Endothelial cell of umbilical vein (primary cell): Measurements from ENCODE around the gene ADAMTS17. TPM values are rescaled to one million over a fixed set of nuclear protein-coding genes. Genes with fewer than 3 reads are reported as not detected.

Source experiments
- BruUV-seq: library from RNA; stranded (reverse); fragments of 400-500 nt; replicated peaks from 2 replicates; lab custom pipeline; 2021; lab: Mats Ljungman, UMichigan
- CTCF ChIA-PET: fragments of 300-600, 350-600 bp; sonication (Branson Sonifier 250); formaldehyde crosslinking; loops from one replicate; lab custom pipeline; 2021; ENCODE audit warnings: antibody characterized with exemption, inconsistent platforms; lab: Charles Lee
- POLR2A ChIA-PET: fragments of 300-600, 350-600 bp; sonication (Branson Sonifier 250); formaldehyde crosslinking; loops from one replicate; lab custom pipeline; 2021; ENCODE audit warnings: antibody characterized with exemption, inconsistent platforms; lab: Charles Lee
- DNase-seq: peaks from one replicate; pipeline ENCODE4 v3.0.0-alpha.2; 2011; ENCODE audit warnings: low read depth, low spot score
- FAIRE-seq: peaks from 2 replicates; lab custom pipeline; 2011; peaks lifted over from hg19 to GRCh38; lab: Jason Lieb, UNC
- H2AFZ ChIP-seq: 2 replicates; pipeline ENCODE4 v1.6.0; 2012; ENCODE audit warnings: low read depth, low read length, control low read depth, inconsistent platforms
- H3K27ac ChIP-seq: 2 replicates; pipeline ENCODE4 v1.5.1; 2011; ENCODE audit warnings: low read depth, mild to moderate bottlenecking, control low read depth, low read length, moderate library complexity; ENCODE audit not compliant: insufficient read depth
- H3K27me3 ChIP-seq, 2 experiments: 2 replicates each; pipeline versions ENCODE4 v1.6.0 to v1.6.1; 2011; ENCODE audit warnings: low read length in 2 of 2, mixed read lengths in 1 of 2; ENCODE audit not compliant: control insufficient read depth in 2 of 2, insufficient read depth in 2 of 2
- H3K36me3 ChIP-seq, 2 experiments: 2 replicates in 1 of 2; 3 replicates in 1 of 2; pipeline ENCODE4 v1.5.1; 2011; ENCODE audit warnings: low read length in 2 of 2, mild to moderate bottlenecking in 1 of 2, moderate library complexity in 1 of 2; ENCODE audit not compliant: control insufficient read depth in 2 of 2, insufficient read depth in 2 of 2; ENCODE audit errors: extremely low read depth in 1 of 2
- H3K4me1 ChIP-seq: 3 replicates; pipeline ENCODE4 v1.5.1; 2011; ENCODE audit warnings: mild to moderate bottlenecking, low read length; ENCODE audit not compliant: control insufficient read depth, insufficient read depth; ENCODE audit errors: extremely low read depth
- H3K4me2 ChIP-seq: 2 replicates; pipeline ENCODE4 v1.6.1; 2011; ENCODE audit warnings: low read length, control low read depth, mixed read lengths; ENCODE audit not compliant: insufficient read depth
- H3K4me3 ChIP-seq, 3 experiments: fragments of 200-600 bp in 1 of 3; sonication (generic), shearing (Covaris generic) in 1 of 3; replicated peaks in 1 of 3; 2 replicates each; pipeline ENCODE4 v1.5.1; 2011 to 2016; ENCODE audit warnings: control low read depth in 3 of 3, low read length in 3 of 3, mild to moderate bottlenecking in 2 of 3, inconsistent platforms in 1 of 3, low read depth in 1 of 3, moderate library complexity in 1 of 3; ENCODE audit not compliant: insufficient read depth in 1 of 3
- H3K79me2 ChIP-seq: 2 replicates; pipeline ENCODE4 v1.6.0; 2012; ENCODE audit warnings: low read length, inconsistent platforms; ENCODE audit not compliant: control insufficient read depth, insufficient read depth
- H3K9ac ChIP-seq: replicated peaks from 2 replicates; pipeline ENCODE3; 2011; ENCODE audit warnings: low read length, control low read depth; ENCODE audit not compliant: insufficient read depth; ENCODE audit errors: extremely low read depth
- H3K9me1 ChIP-seq: replicated peaks from 3 replicates; pipeline ENCODE4 v1.6.0; 2011; ENCODE audit warnings: mild to moderate bottlenecking, low read length; ENCODE audit not compliant: control insufficient read depth, insufficient read depth; ENCODE audit errors: extremely low read depth
- H3K9me3 ChIP-seq: replicated peaks from 2 replicates; pipeline ENCODE4 v1.5.1; 2012; ENCODE audit warnings: low read length, inconsistent platforms; ENCODE audit not compliant: control insufficient read depth, insufficient read depth
- H4K20me1 ChIP-seq: replicated peaks from 2 replicates; pipeline ENCODE3; 2011; ENCODE audit warnings: mild to moderate bottlenecking, low read length; ENCODE audit not compliant: control insufficient read depth, insufficient read depth; ENCODE audit errors: extremely low read depth
- CTCF ChIP-seq, 2 donors: IDR thresholded peaks; 1 replicate in 1 of 2; 2 replicates in 1 of 2; pipeline ENCODE4 v1.5.1; 2011; ENCODE audit warnings: low read length in 2 of 2, mild to moderate bottlenecking in 2 of 2, moderate library complexity in 2 of 2, control low read depth in 1 of 2, inconsistent platforms in 1 of 2, low read depth in 1 of 2; ENCODE audit not compliant: insufficient read depth in 1 of 2; ENCODE audit errors: extremely low read depth in 1 of 2
- EZH2 ChIP-seq: IDR thresholded peaks from 2 replicates; pipeline ENCODE4 v1.6.1; 2012; ENCODE audit warnings: borderline replicate concordance, low read depth, mild to moderate bottlenecking, moderate library complexity, low read length, inconsistent platforms; ENCODE audit not compliant: severe bottlenecking
- FOS ChIP-seq: IDR thresholded peaks from 2 replicates; pipeline ENCODE4 v1.6.1; 2011; ENCODE audit warnings: mild to moderate bottlenecking, low read length, moderate library complexity, borderline replicate concordance; ENCODE audit not compliant: insufficient read depth
- GATA2 ChIP-seq: IDR thresholded peaks from 2 replicates; pipeline ENCODE4 v1.7.0; 2011; ENCODE audit warnings: low read depth, mild to moderate bottlenecking, moderate library complexity, mixed read lengths, low read length; ENCODE audit not compliant: insufficient read length, insufficient read depth
- POLR2A ChIP-seq: IDR thresholded peaks from 2 replicates; pipeline ENCODE4 v1.6.1; 2012; ENCODE audit warnings: low read depth, mild to moderate bottlenecking, control low read depth, low read length
- POLR2AphosphoS5 ChIP-seq: IDR thresholded peaks from 2 replicates; pipeline ENCODE4 v1.6.1; 2012; ENCODE audit warnings: low read depth, mild to moderate bottlenecking, control low read depth, low read length, moderate library complexity; ENCODE audit not compliant: insufficient read depth
- dilution Hi-C: fragments of 300-500 bp; cut with MboI; formaldehyde crosslinking; loops from one replicate; pipeline ENCODE4 v1.15.0; 2019; ENCODE audit warnings: low sequenced_read_pairs; ENCODE audit not compliant: extremely low pct_ligation_motif_present
- intact Hi-C: fragments of 100-400 bp; cut with micrococcal nuclease; formaldehyde crosslinking; loops from one replicate; pipeline ENCODE4 v1.10.0; 2022
- polyA plus RNA-seq, 4 experiments: library from polyadenylated mRNA; depleted of rRNA in 3 of 4; stranded (reverse) in 3 of 4; unstranded in 1 of 4; fragments of >200 nt; gene quantifications; 2 replicates each; pipeline versions ENCODE4 v1.2.1 to v1.2.3, GENCODE V29; 2011 to 2012; ENCODE audit warnings: missing spikeins in 1 of 4
- total RNA-seq: library from RNA; stranded (reverse); gene quantifications from 2 replicates; pipeline ENCODE4 v1.2.3, GENCODE V29; 2021

Gene ADAMTS17
- total and polyA plus RNA-seq, 2 donors (not counting 3 experiments of a cell fraction or from before 2014, with no cell fraction given): 0.12 TPM; not detected in 1

GRCh38 chr15:100306098-100306497 is 35.7 kb downstream of the ADAMTS17 start:
- DNase-seq (no peak), FAIRE-seq (no peak)
- H4K20me1 ChIP-seq: no peaks in the 10 kb centered on the region
- no peaks in the 10 kb centered on the region for H3K27me3 ChIP-seq
- no peak overlapping the region for H3K4me2 ChIP-seq
- no peaks in the 10 kb centered on the region for H3K9me1 ChIP-seq
- no peaks in the 10 kb centered on the region for H3K36me3 ChIP-seq
- H3K9me3 ChIP-seq: peaks cover 7% of the 10 kb centered on the region
- H2AFZ ChIP-seq: no peak overlapping the region
- no TSS peak for BruUV-seq
- ChIA-PET CTCF (no interaction called here), POLR2A (no interaction called here)
- dilution Hi-C loops: no loop called here
- H3K9ac ChIP-seq: no peak overlapping the region
- H3K27ac ChIP-seq: no peak overlapping the region
- intact Hi-C loops: no loop called here
- H3K4me1 ChIP-seq: no peaks in the 10 kb centered on the region
- H3K79me2 ChIP-seq: no peaks in the 10 kb centered on the region
- H3K4me3 ChIP-seq: no peak overlapping the region
- TF ChIP-seq EZH2 (no peak), GATA2 (no peak), FOS (no peak), POLR2AphosphoS5 (no peak), CTCF (IDR thresholded peaks at IDR 0.05; ENCODE audit: extremely low read depth in 1 of 2, insufficient read depth in 1 of 2, low read depth in 1 of 2, low read length in 2 of 2) (no peak), POLR2A (no peak)
